ENCODE data around the gene IZUMO1.

GRCh38 chr19:48731452-48731851 is 15.3 kb downstream of the IZUMO1 start:
- TF ChIP-seq POLR2A (IDR thresholded peaks at IDR 0.05) (no peak), CTCF (IDR thresholded peaks at IDR 0.05) (no peak)
